Testis (tissue), 2 donors: Measurements from ENCODE around the gene NTN4.

Source experiments
- POLR2A ChIP-seq: fragments of 450-650 bp; IDR thresholded peaks from one replicate; pipeline ENCODE4 v1.6.1; 2017; ENCODE audit warnings: antibody characterized with exemption, mild to moderate bottlenecking, moderate library complexity
- TF ChIP-seq, protein P1 (sequence below), 3 experiments: fragments of 450-650 bp in 2 of 3; fragments of 200-600 bp in 1 of 3; sonication (generic) in 1 of 3; IDR thresholded peaks; one replicate each; pipeline ENCODE4 v1.5.1; 2016 to 2019; ENCODE audit warnings: antibody characterized with exemption in 3 of 3, mild to moderate bottlenecking in 2 of 3, moderate library complexity in 1 of 3

DNA sequence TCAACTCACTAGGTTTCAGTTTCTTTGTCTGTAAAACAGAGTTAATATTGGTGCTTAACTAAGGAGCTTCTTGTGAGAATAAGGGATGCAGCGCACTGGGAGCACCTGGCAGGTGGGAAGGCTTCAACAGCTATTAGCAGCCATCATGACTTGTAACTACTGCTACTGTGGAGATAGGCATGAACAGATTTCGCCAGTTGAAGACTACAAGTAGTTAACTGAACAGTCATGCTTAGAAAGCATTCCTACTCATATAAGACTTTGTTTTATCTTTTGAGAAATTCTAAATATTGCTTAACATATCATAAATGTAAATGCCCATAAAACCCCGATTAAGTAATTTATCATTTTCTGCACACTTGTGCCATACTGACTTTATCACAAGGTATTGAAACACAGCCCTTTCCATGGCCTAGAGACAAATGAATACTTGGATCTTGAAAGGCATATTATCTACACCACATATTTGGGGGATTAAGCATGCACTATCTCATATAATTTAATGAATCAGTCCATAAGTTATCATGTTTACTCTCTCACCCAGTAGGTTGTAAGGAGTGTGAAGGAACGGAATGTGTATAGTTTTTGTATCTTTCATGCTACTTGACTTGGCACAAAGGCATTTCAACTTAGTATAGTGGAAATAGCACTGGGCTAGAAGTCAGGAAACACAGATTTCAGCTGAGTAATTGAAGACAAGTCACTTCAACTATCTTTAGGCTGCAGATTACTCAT, 16.1 kb downstream of the NTN4 start:
- TF ChIP-seq, protein P1, sequence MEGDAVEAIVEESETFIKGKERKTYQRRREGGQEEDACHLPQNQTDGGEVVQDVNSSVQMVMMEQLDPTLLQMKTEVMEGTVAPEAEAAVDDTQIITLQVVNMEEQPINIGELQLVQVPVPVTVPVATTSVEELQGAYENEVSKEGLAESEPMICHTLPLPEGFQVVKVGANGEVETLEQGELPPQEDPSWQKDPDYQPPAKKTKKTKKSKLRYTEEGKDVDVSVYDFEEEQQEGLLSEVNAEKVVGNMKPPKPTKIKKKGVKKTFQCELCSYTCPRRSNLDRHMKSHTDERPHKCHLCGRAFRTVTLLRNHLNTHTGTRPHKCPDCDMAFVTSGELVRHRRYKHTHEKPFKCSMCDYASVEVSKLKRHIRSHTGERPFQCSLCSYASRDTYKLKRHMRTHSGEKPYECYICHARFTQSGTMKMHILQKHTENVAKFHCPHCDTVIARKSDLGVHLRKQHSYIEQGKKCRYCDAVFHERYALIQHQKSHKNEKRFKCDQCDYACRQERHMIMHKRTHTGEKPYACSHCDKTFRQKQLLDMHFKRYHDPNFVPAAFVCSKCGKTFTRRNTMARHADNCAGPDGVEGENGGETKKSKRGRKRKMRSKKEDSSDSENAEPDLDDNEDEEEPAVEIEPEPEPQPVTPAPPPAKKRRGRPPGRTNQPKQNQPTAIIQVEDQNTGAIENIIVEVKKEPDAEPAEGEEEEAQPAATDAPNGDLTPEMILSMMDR (IDR thresholded peaks at IDR 0.05) = no peak
- TF ChIP-seq POLR2A = no peak
